Osteocyte (in vitro differentiated cells): ENCODE measurements around the gene DHX57. TPM values are rescaled to one million over a fixed set of nuclear protein-coding genes. Genes with fewer than 3 reads are reported as not detected.

ENCODE experiments used
- DNase-seq: peaks from one replicate; pipeline ENCODE4 v3.0.0; 2021; ENCODE audit warnings: mixed read lengths; ENCODE audit not compliant: unreplicated experiment; ENCODE audit errors: extremely low spot score
- H3K27ac Mint-ChIP-seq: one replicate; pipeline ENCODE4 v1.8.0; 2021; ENCODE audit warnings: mild to moderate bottlenecking, mixed read lengths; ENCODE audit not compliant: unreplicated experiment
- H3K27me3 Mint-ChIP-seq: one replicate; pipeline ENCODE4 v1.8.0; 2021; ENCODE audit warnings: mixed read lengths; ENCODE audit not compliant: unreplicated experiment
- H3K36me3 Mint-ChIP-seq: one replicate; pipeline ENCODE4 v1.8.0; 2021; ENCODE audit warnings: mixed read lengths; ENCODE audit not compliant: unreplicated experiment
- H3K4me1 Mint-ChIP-seq: one replicate; pipeline ENCODE4 v1.8.0; 2021; ENCODE audit warnings: mixed read lengths; ENCODE audit not compliant: unreplicated experiment
- H3K4me3 Mint-ChIP-seq: one replicate; pipeline ENCODE4 v1.8.0; 2021; ENCODE audit warnings: mild to moderate bottlenecking, moderate library complexity, mixed read lengths; ENCODE audit not compliant: unreplicated experiment
- H3K9me3 Mint-ChIP-seq: one replicate; pipeline ENCODE4 v1.8.0; 2021; ENCODE audit warnings: mixed read lengths; ENCODE audit not compliant: unreplicated experiment
- total RNA-seq: library from RNA; stranded (reverse); gene quantifications from 2 replicates; pipeline ENCODE4 v1.2.1, GENCODE V29; 2021
- TF ChIP-seq, protein P1 (sequence below): fragments of 200-600 bp; sonication (generic); IDR thresholded peaks from 2 replicates; pipeline ENCODE4 v1.5.0; 2021; ENCODE audit warnings: antibody characterized with exemption, mild to moderate bottlenecking, moderate library complexity

Gene DHX57
- total RNA-seq, 1 donor from 2014 or later: 24.2 TPM

DNA sequence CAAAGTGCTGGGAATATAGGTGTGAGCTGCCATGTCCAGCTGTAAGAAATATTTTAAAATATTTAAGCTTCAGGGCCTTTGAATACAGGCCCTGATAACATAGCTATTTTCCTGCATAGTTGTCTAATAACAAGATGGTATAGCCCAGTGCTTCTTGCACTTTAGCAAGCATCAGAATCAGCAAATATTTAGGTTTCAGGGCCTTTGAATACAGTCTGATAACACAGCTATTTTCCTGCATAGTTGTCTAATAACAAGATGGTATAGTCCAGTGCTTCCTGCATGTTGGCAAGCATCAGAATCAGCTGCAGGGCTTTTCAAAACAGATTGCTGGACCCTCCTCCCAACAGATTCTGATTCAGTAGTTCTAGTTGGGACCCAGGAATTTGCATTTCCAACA, 92.1 kb downstream of the DHX57 start:
- Mint-ChIP-seq H3K4me1 (peaks cover 4% of the 10 kb centered on the region), H3K36me3 (peaks cover 3% of the 10 kb centered on the region), H3K9me3 (no peaks in the 10 kb centered on the region), H3K4me3 (no peak overlapping the region), H3K27ac (no peak overlapping the region), H3K27me3 (no peaks in the 10 kb centered on the region)
- DNase-seq: no peak
- TF ChIP-seq, protein P1, sequence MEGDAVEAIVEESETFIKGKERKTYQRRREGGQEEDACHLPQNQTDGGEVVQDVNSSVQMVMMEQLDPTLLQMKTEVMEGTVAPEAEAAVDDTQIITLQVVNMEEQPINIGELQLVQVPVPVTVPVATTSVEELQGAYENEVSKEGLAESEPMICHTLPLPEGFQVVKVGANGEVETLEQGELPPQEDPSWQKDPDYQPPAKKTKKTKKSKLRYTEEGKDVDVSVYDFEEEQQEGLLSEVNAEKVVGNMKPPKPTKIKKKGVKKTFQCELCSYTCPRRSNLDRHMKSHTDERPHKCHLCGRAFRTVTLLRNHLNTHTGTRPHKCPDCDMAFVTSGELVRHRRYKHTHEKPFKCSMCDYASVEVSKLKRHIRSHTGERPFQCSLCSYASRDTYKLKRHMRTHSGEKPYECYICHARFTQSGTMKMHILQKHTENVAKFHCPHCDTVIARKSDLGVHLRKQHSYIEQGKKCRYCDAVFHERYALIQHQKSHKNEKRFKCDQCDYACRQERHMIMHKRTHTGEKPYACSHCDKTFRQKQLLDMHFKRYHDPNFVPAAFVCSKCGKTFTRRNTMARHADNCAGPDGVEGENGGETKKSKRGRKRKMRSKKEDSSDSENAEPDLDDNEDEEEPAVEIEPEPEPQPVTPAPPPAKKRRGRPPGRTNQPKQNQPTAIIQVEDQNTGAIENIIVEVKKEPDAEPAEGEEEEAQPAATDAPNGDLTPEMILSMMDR: no peak

DNA sequence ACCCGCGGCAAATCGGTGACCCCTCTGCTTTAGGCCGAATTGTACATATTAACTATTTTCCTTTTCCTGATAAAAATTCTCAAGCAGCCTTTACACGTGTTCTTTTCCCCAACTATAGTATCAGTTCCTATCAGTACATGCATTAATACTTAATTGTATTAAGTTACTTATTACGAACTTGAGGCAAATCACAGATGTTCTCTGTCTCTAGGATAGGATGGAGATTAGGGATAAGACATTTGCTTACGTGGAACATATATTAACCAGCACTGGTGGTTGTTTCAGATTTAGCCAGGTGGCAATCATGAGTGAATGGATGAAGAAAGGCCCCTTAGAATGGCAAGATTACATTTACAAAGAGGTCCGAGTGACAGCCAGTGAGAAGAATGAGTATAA, 97.0 kb downstream of the DHX57 start:
- Mint-ChIP-seq H3K4me1 (peaks cover 13% of the 10 kb centered on the region), H3K9me3 (no peaks in the 10 kb centered on the region), H3K36me3 (peaks cover 3% of the 10 kb centered on the region), H3K4me3 (peak overlapping the region; percentile 100), H3K27ac (peak overlapping the region; percentile 93), H3K27me3 (peaks cover 17% of the 10 kb centered on the region)
- no peak for DNase-seq
- TF ChIP-seq, protein P1: no peak

DNA sequence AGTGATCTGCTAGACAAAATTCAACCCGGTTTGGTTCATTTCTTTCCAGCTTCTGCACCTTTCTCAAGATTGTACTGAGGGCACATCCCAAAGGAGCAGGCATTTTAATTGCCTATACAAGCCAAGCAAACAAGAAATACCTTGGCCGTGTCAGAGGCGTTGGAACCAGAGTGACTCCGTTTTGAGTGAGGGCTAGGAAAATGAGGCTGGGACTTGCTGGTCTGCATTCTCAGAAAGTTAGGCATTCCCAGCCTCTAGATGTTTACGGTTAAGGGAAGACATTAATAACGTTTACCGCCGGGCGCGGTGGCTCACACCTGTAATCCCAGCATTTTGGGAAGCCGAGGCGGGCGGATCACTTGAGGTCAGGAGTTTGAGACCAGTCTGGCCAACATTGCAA, 99.2 kb downstream of the DHX57 start:
- TF ChIP-seq, protein P1: no peak
- Mint-ChIP-seq H3K27me3 (peaks cover 17% of the 10 kb centered on the region), H3K9me3 (no peaks in the 10 kb centered on the region), H3K4me3 (peak overlapping the region; percentile 38), H3K4me1 (peaks cover 13% of the 10 kb centered on the region), H3K27ac (no peak overlapping the region), H3K36me3 (no peaks in the 10 kb centered on the region)
- no peak for DNase-seq

DNA sequence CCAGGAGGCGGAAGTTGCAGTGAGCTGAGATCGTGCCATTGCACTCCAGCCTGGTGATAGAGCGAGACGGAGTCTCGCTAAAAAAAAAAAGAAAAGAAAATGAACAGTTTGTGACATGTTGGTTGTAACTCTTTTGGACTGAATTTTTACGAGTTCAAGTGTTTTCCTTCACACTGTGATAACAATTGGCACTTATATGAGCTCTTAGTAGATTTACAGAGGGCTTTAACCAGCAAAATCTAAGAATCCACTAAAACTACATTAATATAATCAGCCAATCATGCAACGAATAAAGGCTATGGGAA, 99.9 kb downstream of the DHX57 start:
- H3K9me3 Mint-ChIP-seq: no peaks in the 10 kb centered on the region
- no peak for DNase-seq

DNA sequence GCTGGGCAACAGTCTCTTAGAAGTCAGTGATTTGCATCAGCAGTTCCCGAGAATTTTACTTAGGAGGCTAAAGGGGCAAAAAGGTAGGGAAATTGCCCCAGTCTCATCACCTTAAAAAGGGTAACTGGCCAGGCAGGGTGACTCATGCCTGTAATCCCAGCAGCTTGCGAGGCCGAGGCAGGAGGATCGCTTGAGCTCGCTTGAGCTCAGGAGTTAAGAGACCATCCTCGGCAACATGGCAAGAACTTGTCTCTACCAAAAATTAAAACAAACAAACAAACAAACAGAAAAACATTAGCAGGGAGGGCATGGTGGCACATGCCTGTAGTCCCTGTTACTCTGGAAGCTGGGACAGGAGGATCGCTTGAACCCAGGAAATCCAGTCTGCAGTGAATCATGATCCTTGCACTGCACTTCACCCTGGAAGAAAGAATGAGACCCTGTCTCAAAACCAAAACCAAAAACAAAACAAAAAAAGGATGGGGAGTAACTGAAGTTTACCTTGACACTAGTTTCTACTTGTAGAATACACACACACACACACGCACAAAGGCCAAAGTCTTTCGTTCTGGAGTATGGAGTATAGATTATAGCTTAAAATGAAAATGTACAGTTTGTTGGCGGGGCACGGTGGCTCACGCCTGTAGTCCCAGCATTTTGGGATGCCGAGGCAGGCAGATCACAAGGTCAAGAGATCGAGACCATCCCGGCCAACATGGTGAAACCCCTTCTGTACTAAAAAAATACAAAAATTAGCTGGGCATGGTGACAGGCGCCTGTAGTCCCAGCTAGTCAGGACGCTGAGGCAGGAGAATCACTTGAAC, 100.4 kb downstream of the DHX57 start:
- TF ChIP-seq, protein P1: no peak
- Mint-ChIP-seq H3K4me3 (no peak overlapping the region), H3K36me3 (no peaks in the 10 kb centered on the region), H3K9me3 (no peaks in the 10 kb centered on the region), H3K4me1 (peaks cover 13% of the 10 kb centered on the region), H3K27me3 (peaks cover 17% of the 10 kb centered on the region), H3K27ac (no peak overlapping the region)
- no peak for DNase-seq

More for the DNA sequence above, 99.9 kb downstream of the DHX57 start:
- no peaks in the 10 kb centered on the region for H3K36me3 Mint-ChIP-seq
- H3K4me1 Mint-ChIP-seq: peaks cover 13% of the 10 kb centered on the region
- TF ChIP-seq, protein P1: no peak
- H3K27ac Mint-ChIP-seq: no peak overlapping the region
- peaks cover 17% of the 10 kb centered on the region for H3K27me3 Mint-ChIP-seq
- no peak overlapping the region for H3K4me3 Mint-ChIP-seq
